Astrocyte (in vitro differentiated cells and primary cell): ENCODE data around the gene DCUN1D2.

Experiments
- EZH2 ChIP-seq: IDR thresholded peaks from 2 replicates; pipeline ENCODE4 v1.6.1; 2012; ENCODE audit warnings: mild to moderate bottlenecking, low read length, inconsistent platforms; ENCODE audit not compliant: insufficient read depth
- TF ChIP-seq, protein P1 (sequence below): IDR thresholded peaks from 2 replicates; pipeline ENCODE4 v1.5.1; 2011; ENCODE audit warnings: low read depth, mild to moderate bottlenecking, inconsistent platforms, low read length, moderate library complexity; ENCODE audit not compliant: insufficient read depth

- TF ChIP-seq, protein P1, sequence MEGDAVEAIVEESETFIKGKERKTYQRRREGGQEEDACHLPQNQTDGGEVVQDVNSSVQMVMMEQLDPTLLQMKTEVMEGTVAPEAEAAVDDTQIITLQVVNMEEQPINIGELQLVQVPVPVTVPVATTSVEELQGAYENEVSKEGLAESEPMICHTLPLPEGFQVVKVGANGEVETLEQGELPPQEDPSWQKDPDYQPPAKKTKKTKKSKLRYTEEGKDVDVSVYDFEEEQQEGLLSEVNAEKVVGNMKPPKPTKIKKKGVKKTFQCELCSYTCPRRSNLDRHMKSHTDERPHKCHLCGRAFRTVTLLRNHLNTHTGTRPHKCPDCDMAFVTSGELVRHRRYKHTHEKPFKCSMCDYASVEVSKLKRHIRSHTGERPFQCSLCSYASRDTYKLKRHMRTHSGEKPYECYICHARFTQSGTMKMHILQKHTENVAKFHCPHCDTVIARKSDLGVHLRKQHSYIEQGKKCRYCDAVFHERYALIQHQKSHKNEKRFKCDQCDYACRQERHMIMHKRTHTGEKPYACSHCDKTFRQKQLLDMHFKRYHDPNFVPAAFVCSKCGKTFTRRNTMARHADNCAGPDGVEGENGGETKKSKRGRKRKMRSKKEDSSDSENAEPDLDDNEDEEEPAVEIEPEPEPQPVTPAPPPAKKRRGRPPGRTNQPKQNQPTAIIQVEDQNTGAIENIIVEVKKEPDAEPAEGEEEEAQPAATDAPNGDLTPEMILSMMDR: no peak
- TF ChIP-seq EZH2: no peak
Measured at GRCh38 chr13:113445791-113446487, 44.6 kb downstream of the DCUN1D2 start.
